ENCODE measurements around the gene KCTD15. TPM values are rescaled to one million over a fixed set of nuclear protein-coding genes. Genes with fewer than 3 reads are reported as not detected.

KCTD15 gene
- total RNA-seq, 1 donor from 2014 or later, result 14.1 TPM

GRCh38 chr19:33805313-33805712 lies 8.6 kb downstream of the KCTD15 start:
- Mint-ChIP-seq H3K27me3 (ENCODE audit: low read depth) (no peaks in the 10 kb centered on the region), H3K4me3 (ENCODE audit: low read depth) (no peak overlapping the region), H3K27ac (no peak overlapping the region), H3K4me1 (ENCODE audit: low read depth) (peaks cover 2% of the 10 kb centered on the region), H3K9me3 (no peaks in the 10 kb centered on the region), H3K36me3 (ENCODE audit: low read depth) (no peaks in the 10 kb centered on the region)
- intact Hi-C loops (cut with micrococcal nuclease), result no loop called here
- DNase-seq (ENCODE audit: low spot score), result no peak

- Mint-ChIP-seq H3K4me3 (ENCODE audit: low read depth) (no peak overlapping the region), H3K27me3 (ENCODE audit: low read depth) (no peaks in the 10 kb centered on the region), H3K27ac (no peak overlapping the region), H3K9me3 (no peaks in the 10 kb centered on the region), H3K4me1 (ENCODE audit: low read depth) (peaks cover 2% of the 10 kb centered on the region), H3K36me3 (ENCODE audit: low read depth) (no peaks in the 10 kb centered on the region)
- intact Hi-C loops (cut with micrococcal nuclease), result no loop called here
- DNase-seq (ENCODE audit: low spot score), result no peak
These were observed 9.3 kb downstream of the KCTD15 start for GRCh38 chr19:33805840-33806433.

DNA sequence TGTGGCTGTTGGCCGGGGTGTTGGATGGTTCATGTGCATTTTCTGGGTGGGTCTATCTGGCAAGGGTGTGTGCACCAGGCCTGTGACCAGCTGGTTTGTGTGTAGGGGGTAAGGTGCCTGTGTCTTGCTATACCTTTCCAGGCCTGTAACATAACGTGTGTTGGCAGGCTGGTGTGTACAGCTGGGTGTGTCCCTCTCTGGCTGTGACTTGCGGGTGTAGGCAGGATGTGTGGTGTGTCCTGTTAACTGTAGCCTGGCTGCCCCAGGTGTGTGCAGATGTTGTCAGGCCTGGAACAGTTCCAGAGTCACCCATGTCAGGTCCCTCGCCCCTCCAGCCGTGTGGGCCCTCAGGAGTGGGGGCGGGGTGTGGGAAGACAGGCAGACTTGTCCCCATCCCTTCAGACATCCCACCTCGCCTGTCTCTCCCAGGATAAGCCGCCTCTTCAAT lies 9.8 kb downstream of the KCTD15 start:
- H3K36me3 Mint-ChIP-seq (ENCODE audit: low read depth), result no peaks in the 10 kb centered on the region
- no peak overlapping the region for H3K4me3 Mint-ChIP-seq (ENCODE audit: low read depth)
- no peak for DNase-seq (ENCODE audit: low spot score)
- no peak overlapping the region for H3K27ac Mint-ChIP-seq
- peaks cover 2% of the 10 kb centered on the region for H3K4me1 Mint-ChIP-seq (ENCODE audit: low read depth)
- intact Hi-C loops (cut with micrococcal nuclease), result no loop called here
- H3K9me3 Mint-ChIP-seq, result no peaks in the 10 kb centered on the region
- no peaks in the 10 kb centered on the region for H3K27me3 Mint-ChIP-seq (ENCODE audit: low read depth)

DNA sequence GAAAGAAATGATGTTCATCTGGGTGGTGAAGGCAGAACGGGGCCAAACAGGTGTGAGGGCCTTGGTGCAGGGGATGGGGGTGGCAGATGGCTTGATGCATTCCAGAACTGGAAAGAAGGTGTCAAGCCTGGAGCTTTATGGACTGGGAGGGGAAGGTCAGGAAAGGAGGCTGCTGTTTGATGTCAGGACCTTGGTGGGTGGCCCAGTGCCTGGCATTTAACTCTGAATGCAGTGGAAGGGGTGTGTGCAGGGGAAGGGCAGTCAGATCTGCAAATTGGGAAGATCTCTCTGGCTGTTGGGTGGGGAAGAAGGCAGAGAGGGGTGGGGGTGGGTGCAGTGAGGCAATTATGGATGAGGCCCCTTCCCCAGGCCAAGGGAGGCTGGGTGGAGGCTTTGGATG lies 11.7 kb downstream of the KCTD15 start:
- H3K4me1 Mint-ChIP-seq (ENCODE audit: low read depth), result peaks cover 2% of the 10 kb centered on the region
- H3K4me3 Mint-ChIP-seq (ENCODE audit: low read depth), result no peak overlapping the region
- no peaks in the 10 kb centered on the region for H3K9me3 Mint-ChIP-seq
- no peak for DNase-seq (ENCODE audit: low spot score)
- no peaks in the 10 kb centered on the region for H3K36me3 Mint-ChIP-seq (ENCODE audit: low read depth)
- no peaks in the 10 kb centered on the region for H3K27me3 Mint-ChIP-seq (ENCODE audit: low read depth)
- intact Hi-C loops (cut with micrococcal nuclease), result no loop called here
- H3K27ac Mint-ChIP-seq, result no peak overlapping the region

DNA sequence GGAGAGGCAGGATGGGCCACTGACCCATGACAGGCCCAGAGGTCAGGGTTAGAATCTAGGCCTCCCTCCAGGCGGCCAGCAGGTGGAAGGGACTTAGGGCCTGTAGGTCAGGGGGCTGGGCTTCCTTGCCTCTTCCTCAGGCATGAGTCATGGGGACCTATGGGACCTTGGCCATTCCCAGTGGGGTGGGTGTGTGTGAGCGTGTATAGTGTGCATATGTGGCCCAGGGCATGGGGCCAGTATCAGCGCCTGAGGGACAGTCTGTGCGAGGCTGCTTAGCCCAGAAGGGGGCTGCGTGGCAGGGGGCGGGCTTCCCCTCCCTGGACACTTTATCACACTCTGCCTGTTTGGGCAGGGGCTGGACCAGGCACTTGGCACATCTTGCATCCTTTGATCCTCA lies 13.3 kb downstream of the KCTD15 start:
- DNase-seq (ENCODE audit: low spot score), result no peak
- no peak overlapping the region for H3K4me3 Mint-ChIP-seq (ENCODE audit: low read depth)
- no peaks in the 10 kb centered on the region for H3K36me3 Mint-ChIP-seq (ENCODE audit: low read depth)

GRCh38 chr19:33810821-33811220 lies 14.2 kb downstream of the KCTD15 start:
- Mint-ChIP-seq H3K9me3 (no peaks in the 10 kb centered on the region), H3K4me3 (ENCODE audit: low read depth) (no peak overlapping the region), H3K27ac (no peak overlapping the region), H3K4me1 (ENCODE audit: low read depth) (peaks cover 4% of the 10 kb centered on the region), H3K27me3 (ENCODE audit: low read depth) (no peaks in the 10 kb centered on the region), H3K36me3 (ENCODE audit: low read depth) (no peaks in the 10 kb centered on the region)
- intact Hi-C loops (cut with micrococcal nuclease), result no loop called here
- DNase-seq (ENCODE audit: low spot score), result no peak

More for the DNA sequence above, 13.3 kb downstream of the KCTD15 start:
- Mint-ChIP-seq H3K27ac (no peak overlapping the region), H3K27me3 (ENCODE audit: low read depth) (no peaks in the 10 kb centered on the region), H3K4me1 (ENCODE audit: low read depth) (peaks cover 2% of the 10 kb centered on the region), H3K9me3 (no peaks in the 10 kb centered on the region)
- intact Hi-C loops (cut with micrococcal nuclease), result no loop called here

- Mint-ChIP-seq H3K9me3 (no peaks in the 10 kb centered on the region), H3K27me3 (ENCODE audit: low read depth) (no peaks in the 10 kb centered on the region), H3K4me1 (ENCODE audit: low read depth) (peaks cover 3% of the 10 kb centered on the region), H3K27ac (no peak overlapping the region), H3K36me3 (ENCODE audit: low read depth) (no peaks in the 10 kb centered on the region), H3K4me3 (ENCODE audit: low read depth) (no peak overlapping the region)
- DNase-seq (ENCODE audit: low spot score), result no peak
- intact Hi-C loops (cut with micrococcal nuclease), result no loop called here
These were observed 14.6 kb downstream of the KCTD15 start for GRCh38 chr19:33811246-33811645.

DNA sequence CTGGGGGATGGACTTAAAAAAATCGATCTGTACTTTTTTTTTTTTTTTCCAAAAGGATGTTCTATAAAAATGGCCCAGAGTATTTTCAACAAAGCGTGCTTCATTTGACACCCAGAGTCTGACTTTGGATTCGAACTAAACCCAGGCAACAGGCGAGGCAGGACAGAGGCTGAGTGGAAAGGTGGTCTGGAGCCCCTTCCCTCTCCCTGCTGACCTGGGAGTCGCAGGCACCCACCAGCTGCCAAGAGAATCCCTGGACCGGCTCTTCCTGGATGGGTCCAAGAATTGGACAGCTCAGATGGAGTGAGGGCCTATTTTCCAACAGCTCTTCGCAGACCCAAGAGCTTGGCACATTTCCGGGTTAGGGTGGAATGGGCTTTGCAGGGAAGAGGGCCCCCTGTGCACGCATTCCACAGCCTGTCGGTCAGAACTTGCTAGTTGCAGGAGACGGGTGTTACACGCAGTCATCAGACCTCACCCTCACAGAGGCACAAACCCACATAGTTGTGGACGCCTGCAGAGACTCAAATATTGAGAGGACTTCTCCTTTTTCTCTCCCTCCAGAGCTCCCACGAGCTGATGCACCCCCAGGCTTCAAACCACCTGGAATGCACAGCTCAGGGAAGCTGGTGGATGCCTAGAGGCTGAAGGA lies 15.2 kb downstream of the KCTD15 start:
- no peak overlapping the region for H3K4me3 Mint-ChIP-seq (ENCODE audit: low read depth)
- H3K4me1 Mint-ChIP-seq (ENCODE audit: low read depth), result peaks cover 4% of the 10 kb centered on the region
- H3K36me3 Mint-ChIP-seq (ENCODE audit: low read depth), result no peaks in the 10 kb centered on the region
- no peaks in the 10 kb centered on the region for H3K9me3 Mint-ChIP-seq
- no peak for DNase-seq (ENCODE audit: low spot score)
- H3K27me3 Mint-ChIP-seq (ENCODE audit: low read depth), result no peaks in the 10 kb centered on the region
- intact Hi-C loops (cut with micrococcal nuclease), result no loop called here
- no peak overlapping the region for H3K27ac Mint-ChIP-seq

DNA sequence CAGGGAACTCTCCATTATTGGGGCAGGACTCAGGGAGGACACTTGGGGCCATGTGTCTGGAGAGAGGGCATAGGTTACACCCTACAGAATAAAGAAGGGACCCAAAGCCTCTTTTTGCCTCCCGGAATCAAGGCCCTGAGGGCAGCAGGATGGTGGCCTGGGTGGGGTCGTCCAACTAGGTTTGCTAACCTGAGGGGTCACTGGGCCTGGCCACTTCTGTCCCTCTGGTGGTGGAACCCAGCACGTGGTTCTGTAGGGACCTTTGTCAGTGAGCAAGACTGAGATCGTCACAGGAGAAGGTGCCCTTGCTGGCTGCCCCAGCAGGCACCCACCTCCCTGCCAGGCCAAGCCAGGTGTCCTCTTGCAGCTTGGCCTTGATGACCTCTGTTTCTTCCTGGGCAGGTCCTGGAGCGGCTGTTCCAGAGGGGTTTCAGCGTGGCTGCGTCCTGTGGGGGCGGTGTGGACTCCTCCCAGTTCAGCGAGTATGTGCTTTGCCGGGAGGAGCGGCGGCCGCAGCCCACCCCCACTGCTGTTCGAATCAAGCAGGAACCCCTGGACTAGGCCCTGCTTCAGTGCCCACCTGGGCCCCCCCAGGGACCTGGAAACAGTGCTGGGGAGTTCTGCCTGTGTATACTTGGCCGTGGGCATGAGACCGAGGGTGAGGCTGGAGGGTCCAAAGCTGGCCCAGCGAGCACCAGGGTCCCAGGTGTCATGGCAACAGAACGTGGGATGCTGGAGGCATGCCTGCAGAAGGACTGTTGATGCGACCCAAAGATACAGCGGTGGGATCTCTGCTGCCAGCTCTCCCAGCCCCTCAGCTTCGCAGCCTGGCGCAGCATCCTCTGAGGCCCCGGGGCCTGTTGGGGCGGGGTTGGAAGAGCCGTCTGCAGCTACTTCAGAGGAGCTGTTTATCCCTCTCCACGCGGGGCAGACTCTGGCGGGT lies 16.0 kb downstream of the KCTD15 start:
- Mint-ChIP-seq H3K4me3 (ENCODE audit: low read depth) (no peak overlapping the region), H3K9me3 (no peaks in the 10 kb centered on the region), H3K36me3 (ENCODE audit: low read depth) (no peaks in the 10 kb centered on the region), H3K27ac (no peak overlapping the region), H3K4me1 (ENCODE audit: low read depth) (peaks cover 7% of the 10 kb centered on the region), H3K27me3 (ENCODE audit: low read depth) (no peaks in the 10 kb centered on the region)
- intact Hi-C loops (cut with micrococcal nuclease), result no loop called here
- DNase-seq (ENCODE audit: low spot score), result no peak

DNA sequence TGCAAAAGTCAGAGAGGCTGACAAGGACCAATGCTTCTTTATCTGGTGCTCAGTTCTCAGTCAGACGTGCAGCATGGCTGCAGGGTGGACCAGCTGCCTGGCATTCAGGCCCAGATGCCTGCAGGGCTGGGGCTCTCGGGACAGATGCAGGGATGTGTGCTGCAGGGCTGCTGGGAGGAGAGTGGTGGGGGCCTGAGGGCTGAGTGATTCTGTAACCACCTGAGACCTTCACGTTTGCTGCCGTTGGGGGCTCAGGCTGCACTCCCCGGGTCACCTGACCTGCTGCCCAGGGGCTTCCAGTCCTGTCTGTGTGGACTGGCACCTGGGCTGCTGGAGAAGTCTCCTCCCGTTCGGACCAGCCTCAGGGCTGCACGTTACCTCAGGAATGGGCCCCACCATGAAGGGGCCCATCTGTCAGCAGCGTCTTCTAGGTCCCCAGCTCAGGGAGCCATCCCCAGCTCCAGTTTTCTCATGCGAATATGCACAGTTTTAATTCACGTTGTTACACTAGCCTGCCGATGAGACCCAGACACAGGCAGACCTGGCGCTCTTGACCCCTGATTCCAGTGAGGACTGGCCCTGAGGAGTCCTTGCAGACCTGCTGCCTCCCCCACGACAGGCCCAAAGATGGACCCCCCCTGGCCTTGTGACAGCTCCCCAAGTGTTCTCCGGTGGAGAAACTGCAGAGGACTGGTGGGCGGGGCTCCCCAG lies 16.9 kb downstream of the KCTD15 start:
- no peak overlapping the region for H3K4me3 Mint-ChIP-seq (ENCODE audit: low read depth)
- no peaks in the 10 kb centered on the region for H3K27me3 Mint-ChIP-seq (ENCODE audit: low read depth)
- H3K27ac Mint-ChIP-seq, result no peak overlapping the region
- no peaks in the 10 kb centered on the region for H3K9me3 Mint-ChIP-seq
- H3K4me1 Mint-ChIP-seq (ENCODE audit: low read depth), result peaks cover 7% of the 10 kb centered on the region
- intact Hi-C loops (cut with micrococcal nuclease), result no loop called here
- no peak for DNase-seq (ENCODE audit: low spot score)
- H3K36me3 Mint-ChIP-seq (ENCODE audit: low read depth), result no peaks in the 10 kb centered on the region

DNA sequence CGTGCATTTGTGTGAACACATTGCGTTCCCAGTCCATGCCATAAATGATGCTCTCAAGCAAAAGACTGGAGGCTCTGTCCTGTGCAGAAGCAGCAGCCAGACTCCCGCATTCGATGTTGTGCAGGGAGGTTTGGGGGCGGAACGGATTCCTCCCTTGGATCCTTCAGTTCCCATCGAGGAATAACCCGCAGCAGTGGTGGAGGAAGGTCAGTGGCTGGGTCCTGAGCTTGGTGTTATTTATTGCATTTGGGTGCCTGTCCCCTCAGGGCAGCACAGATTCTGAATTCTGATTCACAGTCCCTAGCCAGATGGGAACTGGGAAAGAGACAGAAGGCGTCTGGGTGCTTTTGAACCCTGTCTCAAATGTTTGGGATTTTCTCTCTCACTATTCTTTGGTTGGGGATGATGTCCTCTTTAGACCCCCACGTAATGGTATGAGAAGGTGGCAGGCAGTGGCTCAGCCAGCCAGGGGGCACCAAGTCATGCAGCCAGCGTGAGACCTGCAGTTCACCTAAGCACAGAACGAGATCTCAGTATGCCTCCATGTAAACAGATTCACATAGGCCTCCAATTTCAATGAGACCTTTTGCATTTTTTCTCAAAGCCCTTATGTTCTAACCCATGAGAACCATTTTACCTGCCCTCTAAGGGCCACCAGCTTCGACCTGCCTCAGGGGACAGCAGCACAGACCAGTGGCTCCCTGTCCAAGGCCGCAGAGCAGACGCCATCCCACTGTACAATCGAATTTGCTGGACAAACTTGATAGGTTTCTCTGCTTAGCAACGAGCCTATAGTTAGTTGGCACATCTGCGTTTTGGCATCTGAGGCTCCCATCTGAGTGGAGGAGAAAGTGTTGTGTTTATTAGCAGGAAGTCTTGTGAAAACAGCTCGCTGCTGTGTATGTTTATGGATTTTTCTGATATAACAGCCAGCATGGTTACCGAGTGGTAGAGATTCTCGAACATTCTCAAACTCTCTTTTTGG lies 17.8 kb downstream of the KCTD15 start:
- Mint-ChIP-seq H3K4me3 (ENCODE audit: low read depth) (no peak overlapping the region), H3K27me3 (ENCODE audit: low read depth) (no peaks in the 10 kb centered on the region), H3K4me1 (ENCODE audit: low read depth) (peaks cover 12% of the 10 kb centered on the region), H3K36me3 (ENCODE audit: low read depth) (no peaks in the 10 kb centered on the region), H3K9me3 (no peaks in the 10 kb centered on the region), H3K27ac (no peak overlapping the region)
- intact Hi-C loops (cut with micrococcal nuclease), result no loop called here
- no peak for DNase-seq (ENCODE audit: low spot score)

All from activated T-helper 2 cell treated with anti-CD3 and anti-CD28 coated beads, Interferon-gamma antibody, Interleukin-2, Interleukin-4, amounts not matched to agents 10 μg/mL and 5 μg/mL and 100 μg/mL, durations not matched to agents 14 hours and 24 hours and 36 hours (primary cell).